ENCODE results near the gene ADARB2.

The ADARB2 gene

DNA sequence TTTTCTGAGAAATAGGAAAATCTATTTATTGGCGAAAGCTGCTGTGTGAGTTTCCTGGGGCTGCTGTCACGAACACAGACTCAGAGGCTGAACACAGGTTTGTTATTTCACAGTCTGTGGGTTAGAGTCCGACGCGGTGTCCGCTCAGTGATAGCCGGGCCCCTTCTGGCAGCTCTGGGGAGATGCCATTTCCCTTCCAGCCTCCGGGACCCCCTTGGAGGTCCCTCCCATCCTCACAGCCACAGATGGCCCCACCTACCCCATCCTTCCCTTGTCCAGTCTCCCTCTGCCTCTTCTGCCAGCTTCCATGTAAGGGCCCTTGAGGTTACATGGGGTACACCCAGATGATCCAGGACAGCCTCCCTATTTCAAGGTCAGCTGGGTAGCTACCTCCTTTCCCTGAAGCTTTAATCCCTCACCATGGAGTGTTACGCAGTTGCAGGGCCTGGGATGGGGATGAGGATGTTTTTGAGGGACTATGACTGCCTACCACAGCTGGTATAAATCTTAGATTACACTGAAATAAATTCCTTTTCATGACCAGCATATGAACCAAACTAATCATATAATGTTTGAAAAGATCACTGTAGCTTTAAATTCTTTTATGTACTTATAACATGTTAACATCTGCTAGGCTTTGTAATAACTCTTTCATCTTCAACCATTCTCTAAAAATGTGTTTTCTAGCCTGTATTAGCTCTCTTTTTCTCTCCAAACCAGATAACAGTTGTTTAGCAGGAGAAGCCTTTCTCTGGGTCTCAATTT is 582.6 kb downstream of the ADARB2 start:
- no peak overlapping the region for H3K9ac ChIP-seq (ENCODE audit: low read depth, low read length)
- H3K36me3 ChIP-seq (ENCODE audit: control insufficient read depth, insufficient read depth, low read length): no peaks in the 10 kb centered on the region
- no peaks in the 10 kb centered on the region for H3K4me1 ChIP-seq (ENCODE audit: control insufficient read depth, insufficient read depth, low read length)
- no peaks in the 10 kb centered on the region for H3K27me3 ChIP-seq (ENCODE audit: control insufficient read depth, insufficient read depth, low read length)
- no peak overlapping the region for H3K4me3 ChIP-seq (ENCODE audit: low read depth, low read length)
- no peaks in the 10 kb centered on the region for H3K9me3 ChIP-seq (ENCODE audit: control insufficient read depth, insufficient read depth, low read length)

DNA sequence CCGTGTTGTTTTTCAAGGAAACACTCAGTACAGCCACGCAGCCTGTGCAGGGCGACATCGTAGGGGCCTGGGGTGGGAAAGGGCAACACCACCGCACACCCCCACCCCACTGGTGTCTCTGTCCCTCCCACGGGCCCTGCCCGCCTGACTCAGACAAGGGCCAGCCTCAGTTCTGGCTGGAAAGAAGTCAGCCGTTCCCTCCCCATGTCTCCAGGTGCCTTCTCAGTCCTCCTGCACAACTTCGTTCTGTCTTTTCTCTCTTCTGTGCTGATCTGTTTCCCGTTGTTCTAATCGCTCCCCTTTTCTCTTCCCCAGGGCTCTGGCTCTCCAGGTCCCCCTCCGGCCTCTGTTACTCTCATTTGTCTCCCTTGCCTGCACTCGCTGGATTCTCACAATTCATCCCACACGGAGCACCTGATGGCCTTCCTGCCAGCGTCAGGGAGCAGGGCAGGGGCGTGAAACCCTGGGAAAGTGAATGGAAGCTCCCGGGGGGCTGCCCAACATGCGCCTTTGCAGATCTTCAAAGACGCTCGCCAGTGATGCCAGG is 583.4 kb downstream of the ADARB2 start:
- Histone ChIP-seq H3K9ac (ENCODE audit: low read depth, low read length) (no peak overlapping the region), H3K4me1 (ENCODE audit: control insufficient read depth, insufficient read depth, low read length) (no peaks in the 10 kb centered on the region), H3K4me3 (ENCODE audit: low read depth, low read length) (no peak overlapping the region), H3K9me3 (ENCODE audit: control insufficient read depth, insufficient read depth, low read length) (no peaks in the 10 kb centered on the region), H3K27me3 (ENCODE audit: control insufficient read depth, insufficient read depth, low read length) (no peaks in the 10 kb centered on the region), H3K36me3 (ENCODE audit: control insufficient read depth, insufficient read depth, low read length) (no peaks in the 10 kb centered on the region)

DNA sequence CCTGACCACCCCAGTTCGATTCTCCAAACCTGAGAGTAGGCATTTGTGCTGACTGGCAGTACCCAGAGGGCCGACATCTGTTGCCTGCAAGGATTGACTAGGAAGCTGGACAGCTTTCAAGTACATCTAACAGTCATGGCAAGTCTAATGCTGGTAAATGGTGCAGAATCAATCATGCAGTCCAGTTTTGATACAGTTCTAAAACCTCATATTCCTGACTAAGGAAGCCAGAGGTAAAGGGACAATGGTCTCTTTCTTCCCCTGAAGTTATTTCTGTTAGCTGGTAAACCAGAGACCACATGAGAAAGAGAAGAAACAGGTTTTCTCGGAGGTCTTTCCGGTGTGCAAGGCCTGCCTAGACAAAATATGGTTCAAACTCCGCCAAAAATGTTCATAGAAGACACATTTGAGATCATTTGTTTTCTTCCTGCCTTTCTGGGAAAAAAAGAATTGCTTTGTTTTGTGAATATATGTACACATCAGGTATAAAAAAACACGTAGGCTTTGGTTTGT is 584.0 kb downstream of the ADARB2 start:
- Histone ChIP-seq H3K9me3 (ENCODE audit: control insufficient read depth, insufficient read depth, low read length) (no peaks in the 10 kb centered on the region), H3K4me3 (ENCODE audit: low read depth, low read length) (no peak overlapping the region), H3K4me1 (ENCODE audit: control insufficient read depth, insufficient read depth, low read length) (no peaks in the 10 kb centered on the region), H3K27me3 (ENCODE audit: control insufficient read depth, insufficient read depth, low read length) (no peaks in the 10 kb centered on the region), H3K36me3 (ENCODE audit: control insufficient read depth, insufficient read depth, low read length) (no peaks in the 10 kb centered on the region), H3K9ac (ENCODE audit: low read depth, low read length) (no peak overlapping the region)

DNA sequence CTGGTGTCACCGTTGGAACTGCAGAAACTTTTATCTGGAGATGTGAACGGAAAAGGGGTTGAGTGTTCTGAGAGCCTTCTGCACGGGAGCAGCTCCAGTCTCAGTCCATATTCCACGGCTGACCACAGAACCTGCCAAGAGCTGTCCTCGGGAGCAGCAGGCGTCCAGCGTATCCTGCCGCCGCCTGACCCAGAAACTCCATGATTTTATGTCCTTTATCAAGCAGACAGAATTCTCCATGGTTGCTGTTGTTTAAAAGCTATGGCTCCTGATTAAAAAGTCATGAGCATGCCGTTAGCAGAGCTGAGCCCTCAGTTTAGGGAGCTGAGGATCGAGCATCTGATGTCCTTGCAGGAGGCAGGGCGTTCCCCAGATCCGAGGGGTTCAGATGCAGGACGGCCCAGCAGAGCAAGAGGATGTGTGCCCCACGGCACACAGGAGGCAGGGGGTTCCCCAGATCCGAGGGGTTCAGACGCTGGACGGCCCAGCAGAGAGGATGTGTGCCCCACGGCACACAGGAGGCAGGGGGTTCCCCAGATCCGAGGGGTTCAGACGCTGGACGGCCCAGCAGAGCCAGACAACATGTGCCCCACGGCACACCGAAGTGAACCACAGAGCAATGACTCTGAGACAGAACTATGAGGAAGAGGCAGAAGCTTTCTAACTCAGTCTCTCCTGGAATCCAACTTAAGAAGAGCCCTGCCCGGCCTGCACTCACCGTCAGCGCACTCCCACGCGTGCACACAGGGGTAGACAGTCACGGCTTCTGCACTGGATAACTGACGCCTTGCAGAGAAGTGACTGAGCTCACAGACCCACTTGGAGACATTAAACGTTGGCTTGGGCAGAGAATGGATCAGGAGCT is 584.7 kb downstream of the ADARB2 start:
- Histone ChIP-seq H3K9me3 (ENCODE audit: control insufficient read depth, insufficient read depth, low read length) (no peaks in the 10 kb centered on the region), H3K4me1 (ENCODE audit: control insufficient read depth, insufficient read depth, low read length) (no peaks in the 10 kb centered on the region), H3K36me3 (ENCODE audit: control insufficient read depth, insufficient read depth, low read length) (no peaks in the 10 kb centered on the region), H3K9ac (ENCODE audit: low read depth, low read length) (no peak overlapping the region), H3K27me3 (ENCODE audit: control insufficient read depth, insufficient read depth, low read length) (no peaks in the 10 kb centered on the region), H3K4me3 (ENCODE audit: low read depth, low read length) (no peak overlapping the region)

DNA sequence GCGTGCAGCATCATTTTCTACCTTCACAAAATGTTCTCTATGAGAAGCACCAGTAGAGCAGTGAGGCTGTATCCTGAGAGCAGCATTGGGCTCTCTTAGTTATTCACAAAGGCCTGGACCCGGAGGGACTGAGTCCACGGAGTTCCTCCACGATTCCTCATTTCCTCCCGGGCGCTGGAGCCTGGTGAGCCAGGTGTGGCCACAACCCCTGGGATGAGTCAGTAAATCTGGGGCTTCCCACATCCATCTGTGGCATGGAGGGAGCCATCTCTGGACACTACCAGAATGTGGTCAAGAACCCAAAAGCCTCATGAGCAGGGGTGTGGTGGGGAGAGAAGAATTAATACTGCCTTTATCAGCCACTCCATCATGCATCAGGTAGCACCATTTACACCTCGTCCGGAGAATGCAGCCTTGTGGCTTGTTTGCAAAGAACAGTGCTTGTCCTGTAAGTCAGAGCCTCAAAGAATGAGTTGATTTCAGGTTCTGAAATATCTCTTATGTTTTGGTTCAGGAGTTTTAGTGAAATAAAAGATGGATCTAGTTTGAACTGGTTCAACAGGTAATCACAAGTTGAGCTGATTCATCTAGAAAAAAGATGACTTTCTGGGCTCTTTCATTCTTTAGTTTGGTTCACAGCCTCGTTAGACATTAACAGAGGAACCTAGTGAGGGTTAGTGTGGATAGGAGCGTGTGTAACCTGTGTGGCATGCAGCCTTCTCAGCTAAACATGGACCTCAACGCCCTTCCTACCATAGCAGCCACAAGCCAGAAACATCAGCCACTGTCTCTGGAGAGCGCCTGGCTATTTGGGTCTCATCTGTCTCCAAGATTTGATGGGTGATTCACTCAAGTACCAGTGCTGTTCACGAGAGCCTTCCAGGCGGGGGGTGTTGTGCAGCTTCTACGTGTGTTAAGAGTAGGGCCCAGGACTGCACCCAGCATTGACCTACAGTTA is 586.0 kb downstream of the ADARB2 start:
- H3K9ac ChIP-seq (ENCODE audit: low read depth, low read length): no peak overlapping the region
- H3K9me3 ChIP-seq (ENCODE audit: control insufficient read depth, insufficient read depth, low read length): no peaks in the 10 kb centered on the region
- H3K4me3 ChIP-seq (ENCODE audit: low read depth, low read length): no peak overlapping the region
- no peaks in the 10 kb centered on the region for H3K4me1 ChIP-seq (ENCODE audit: control insufficient read depth, insufficient read depth, low read length)
- no peaks in the 10 kb centered on the region for H3K36me3 ChIP-seq (ENCODE audit: control insufficient read depth, insufficient read depth, low read length)
- no peaks in the 10 kb centered on the region for H3K27me3 ChIP-seq (ENCODE audit: control insufficient read depth, insufficient read depth, low read length)

DNA sequence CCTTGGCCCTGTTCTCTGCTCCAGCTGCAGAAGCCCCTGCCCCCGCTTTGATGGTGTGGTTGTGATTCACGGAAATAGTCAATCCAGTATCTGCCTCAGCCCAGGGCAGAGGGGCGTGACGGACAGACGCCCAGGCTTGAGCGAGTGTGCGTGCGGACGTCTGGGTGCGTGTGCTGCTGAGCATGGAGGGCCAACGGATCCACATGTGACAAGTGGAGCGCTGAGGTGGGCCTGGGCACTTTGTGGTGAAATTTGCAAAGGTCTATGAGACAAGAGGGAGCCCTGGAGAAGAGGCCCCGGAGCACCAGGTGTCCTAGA is 586.7 kb downstream of the ADARB2 start:
- no peaks in the 10 kb centered on the region for H3K4me1 ChIP-seq (ENCODE audit: control insufficient read depth, insufficient read depth, low read length)

DNA sequence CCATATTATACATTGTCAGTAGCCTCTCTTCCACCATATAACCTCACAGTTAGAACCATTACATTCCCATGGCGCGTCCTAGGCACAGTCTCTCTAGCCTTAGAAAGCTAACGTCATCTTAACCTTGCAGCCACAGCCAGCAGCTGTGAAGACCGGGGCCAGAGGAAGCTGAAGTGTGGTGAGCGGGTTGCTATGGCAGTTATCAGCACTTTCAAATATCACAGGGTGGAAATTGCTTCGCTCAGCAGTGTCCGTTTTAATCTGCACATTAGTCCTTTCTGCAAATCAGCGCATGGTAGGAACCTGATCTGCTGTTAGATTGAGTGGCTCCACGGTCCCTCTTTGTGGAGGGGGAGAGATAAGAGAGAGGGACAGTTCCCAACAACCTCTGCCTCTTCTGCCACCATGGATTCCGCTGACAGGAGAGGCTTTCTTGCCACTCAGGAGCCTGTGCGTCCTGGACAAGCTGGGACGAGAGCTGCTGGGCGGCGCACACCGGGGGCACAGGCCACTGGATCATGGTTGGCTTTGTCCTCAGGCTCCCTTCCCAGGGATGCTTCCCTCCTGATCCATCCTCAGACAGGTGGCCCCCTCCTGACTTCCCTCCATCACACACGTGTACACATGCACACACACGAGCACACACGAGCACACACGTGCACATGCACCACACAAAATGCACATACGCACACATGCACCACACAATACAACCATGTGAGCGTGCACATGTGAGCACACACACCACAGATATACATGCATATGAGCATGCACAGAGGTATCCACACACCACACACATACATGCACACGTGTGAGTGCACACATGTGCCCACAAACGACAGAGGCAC is 587.3 kb downstream of the ADARB2 start:
- Histone ChIP-seq H3K4me3 (ENCODE audit: low read depth, low read length) (no peak overlapping the region), H3K27me3 (ENCODE audit: control insufficient read depth, insufficient read depth, low read length) (no peaks in the 10 kb centered on the region), H3K9ac (ENCODE audit: low read depth, low read length) (no peak overlapping the region), H3K9me3 (ENCODE audit: control insufficient read depth, insufficient read depth, low read length) (no peaks in the 10 kb centered on the region), H3K4me1 (ENCODE audit: control insufficient read depth, insufficient read depth, low read length) (no peaks in the 10 kb centered on the region), H3K36me3 (ENCODE audit: control insufficient read depth, insufficient read depth, low read length) (no peaks in the 10 kb centered on the region)

More for the DNA sequence above, 586.7 kb downstream of the ADARB2 start:
- Histone ChIP-seq H3K9ac (ENCODE audit: low read depth, low read length) (no peak overlapping the region), H3K9me3 (ENCODE audit: control insufficient read depth, insufficient read depth, low read length) (no peaks in the 10 kb centered on the region), H3K36me3 (ENCODE audit: control insufficient read depth, insufficient read depth, low read length) (no peaks in the 10 kb centered on the region), H3K27me3 (ENCODE audit: control insufficient read depth, insufficient read depth, low read length) (no peaks in the 10 kb centered on the region), H3K4me3 (ENCODE audit: low read depth, low read length) (no peak overlapping the region)

DNA sequence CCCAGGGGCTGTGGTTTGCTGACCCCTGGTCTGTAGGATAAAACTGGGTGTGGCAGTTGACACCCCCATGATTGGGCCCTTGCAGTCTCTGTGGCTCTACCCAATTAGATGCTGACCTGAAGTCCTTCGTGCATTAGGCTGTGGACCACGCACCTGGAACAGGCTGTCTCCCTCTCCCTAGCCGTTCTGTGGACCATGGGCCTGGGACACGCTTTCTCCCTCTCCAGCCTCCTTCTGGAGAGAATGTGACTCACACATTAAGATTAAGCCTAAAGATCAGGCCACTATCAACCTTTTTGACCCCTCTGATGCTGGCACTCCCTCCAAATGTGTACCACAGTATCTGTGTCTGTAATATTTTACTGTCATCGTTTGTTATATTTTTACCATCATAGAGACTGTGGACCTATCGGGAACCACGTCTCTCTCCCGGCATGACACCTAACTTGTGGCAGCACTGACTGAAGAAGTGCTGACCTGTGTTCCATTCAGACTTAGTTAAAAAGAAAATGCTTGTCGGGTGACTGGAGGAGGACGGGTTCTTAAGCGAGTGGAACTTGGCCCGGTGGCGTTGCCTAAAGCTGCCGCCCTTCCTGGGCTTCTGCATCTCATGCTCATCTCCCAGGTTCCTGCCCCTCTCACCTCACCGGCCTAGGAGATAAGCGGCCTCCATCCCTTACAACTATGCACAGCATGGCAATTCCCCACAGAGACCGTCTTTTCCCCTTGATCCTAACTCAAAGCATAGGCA is 588.3 kb downstream of the ADARB2 start:
- no peak overlapping the region for H3K4me3 ChIP-seq (ENCODE audit: low read depth, low read length)
- H3K4me1 ChIP-seq (ENCODE audit: control insufficient read depth, insufficient read depth, low read length): no peaks in the 10 kb centered on the region
- H3K27me3 ChIP-seq (ENCODE audit: control insufficient read depth, insufficient read depth, low read length): no peaks in the 10 kb centered on the region
- no peak overlapping the region for H3K9ac ChIP-seq (ENCODE audit: low read depth, low read length)
- H3K36me3 ChIP-seq (ENCODE audit: control insufficient read depth, insufficient read depth, low read length): no peaks in the 10 kb centered on the region
- no peaks in the 10 kb centered on the region for H3K9me3 ChIP-seq (ENCODE audit: control insufficient read depth, insufficient read depth, low read length)

DNA sequence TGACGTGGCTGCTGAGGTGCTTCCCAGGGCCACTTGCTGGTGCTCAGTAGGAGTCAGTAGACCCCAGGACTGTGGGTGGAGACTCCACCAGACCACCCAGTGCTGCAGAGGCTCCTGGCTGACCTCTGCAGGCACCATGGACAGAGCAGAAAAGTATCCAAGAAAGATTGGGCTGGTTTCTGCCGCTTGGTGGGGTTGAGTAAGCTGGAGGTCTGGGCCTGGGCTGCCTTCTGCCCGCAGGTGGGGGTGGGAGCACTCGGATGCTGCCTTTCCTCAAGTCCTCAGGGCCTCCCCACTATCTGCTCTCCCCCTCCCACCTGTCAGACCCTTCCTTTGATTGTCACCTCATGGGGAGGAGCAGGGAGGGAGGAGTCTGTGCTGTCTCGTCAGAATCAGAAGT is 589.5 kb downstream of the ADARB2 start:
- no peak overlapping the region for H3K9ac ChIP-seq (ENCODE audit: low read depth, low read length)
- H3K4me3 ChIP-seq (ENCODE audit: low read depth, low read length): no peak overlapping the region
- no peaks in the 10 kb centered on the region for H3K36me3 ChIP-seq (ENCODE audit: control insufficient read depth, insufficient read depth, low read length)
- H3K9me3 ChIP-seq (ENCODE audit: control insufficient read depth, insufficient read depth, low read length): no peaks in the 10 kb centered on the region
- H3K27me3 ChIP-seq (ENCODE audit: control insufficient read depth, insufficient read depth, low read length): no peaks in the 10 kb centered on the region
- H3K4me1 ChIP-seq (ENCODE audit: control insufficient read depth, insufficient read depth, low read length): no peaks in the 10 kb centered on the region

DNA sequence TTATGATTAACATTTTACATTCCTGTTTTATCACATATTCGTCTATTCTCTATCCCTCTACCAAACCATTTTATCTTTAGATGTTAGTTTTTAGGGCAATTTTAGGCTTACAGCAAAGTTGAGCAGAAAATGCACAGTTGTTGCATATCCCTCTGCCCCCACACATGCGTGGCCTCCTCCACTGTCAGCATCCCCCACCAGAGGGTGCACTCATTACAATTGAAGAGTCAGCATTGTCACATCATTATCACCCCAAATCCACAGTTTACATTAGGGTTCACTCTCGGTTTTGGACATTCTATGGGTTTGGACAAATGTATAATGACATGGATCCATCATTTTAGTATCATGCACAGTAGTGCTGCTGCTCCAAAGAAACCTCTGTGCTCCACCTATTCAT is 594.7 kb downstream of the ADARB2 start:
- no peaks in the 10 kb centered on the region for H3K4me1 ChIP-seq (ENCODE audit: control insufficient read depth, insufficient read depth, low read length)
- H3K4me3 ChIP-seq (ENCODE audit: low read depth, low read length): no peak overlapping the region
- no peak overlapping the region for H3K9ac ChIP-seq (ENCODE audit: low read depth, low read length)
- H3K36me3 ChIP-seq (ENCODE audit: control insufficient read depth, insufficient read depth, low read length): no peaks in the 10 kb centered on the region
- no peaks in the 10 kb centered on the region for H3K9me3 ChIP-seq (ENCODE audit: control insufficient read depth, insufficient read depth, low read length)
- H3K27me3 ChIP-seq (ENCODE audit: control insufficient read depth, insufficient read depth, low read length): no peaks in the 10 kb centered on the region
